ENCODE results near the gene TAAR5.
"Not testable (repeated sequence)": the region's sequence is repeated elsewhere in the genome, so short reads cannot be mapped to it uniquely, and the experiment has no call there.

Gene TAAR5, protein sequence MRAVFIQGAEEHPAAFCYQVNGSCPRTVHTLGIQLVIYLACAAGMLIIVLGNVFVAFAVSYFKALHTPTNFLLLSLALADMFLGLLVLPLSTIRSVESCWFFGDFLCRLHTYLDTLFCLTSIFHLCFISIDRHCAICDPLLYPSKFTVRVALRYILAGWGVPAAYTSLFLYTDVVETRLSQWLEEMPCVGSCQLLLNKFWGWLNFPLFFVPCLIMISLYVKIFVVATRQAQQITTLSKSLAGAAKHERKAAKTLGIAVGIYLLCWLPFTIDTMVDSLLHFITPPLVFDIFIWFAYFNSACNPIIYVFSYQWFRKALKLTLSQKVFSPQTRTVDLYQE

DNA sequence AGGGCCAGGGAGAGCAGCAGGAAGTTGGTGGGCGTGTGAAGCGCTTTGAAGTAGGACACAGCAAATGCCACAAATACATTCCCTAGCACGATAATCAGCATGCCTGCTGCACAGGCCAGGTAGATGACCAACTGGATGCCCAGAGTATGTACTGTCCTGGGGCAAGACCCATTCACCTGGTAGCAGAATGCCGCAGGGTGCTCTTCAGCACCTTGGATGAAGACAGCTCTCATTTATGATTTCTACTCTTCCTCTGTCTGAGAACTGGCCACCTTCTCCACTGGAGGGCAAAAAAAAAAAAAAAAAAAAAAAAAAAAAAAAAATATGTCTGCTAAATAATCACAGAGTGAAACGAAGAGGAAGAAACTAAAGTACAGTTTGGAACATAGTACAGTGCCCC is at the start of gene TAAR5:
TSS of gene TAAR5 (minus strand) at position 288 of the 400 bp plus-strand sequence. CDS start at position 233, 55 bp downstream.
- DNase-seq = no peak

DNA sequence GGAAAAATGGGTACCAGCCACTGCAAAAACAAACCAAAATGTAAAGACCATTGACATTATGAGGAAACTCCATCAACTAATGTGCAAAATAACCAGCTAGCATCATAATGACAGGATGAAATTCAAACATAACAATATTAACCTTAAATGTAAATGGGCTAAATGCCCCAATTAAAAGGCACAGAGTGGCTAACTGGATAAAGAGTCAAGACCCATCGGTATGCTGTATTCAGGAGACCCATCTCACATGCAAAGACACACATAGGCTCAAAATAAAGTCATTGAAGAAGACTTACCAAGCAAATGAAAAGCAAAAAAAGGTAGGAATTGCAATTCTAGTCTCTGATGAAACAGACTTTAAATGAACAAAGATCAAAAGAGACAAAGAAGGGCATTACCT is 47.6 kb upstream of the TAAR5 start:
- not testable (repeated sequence) for DNase-seq

DNA sequence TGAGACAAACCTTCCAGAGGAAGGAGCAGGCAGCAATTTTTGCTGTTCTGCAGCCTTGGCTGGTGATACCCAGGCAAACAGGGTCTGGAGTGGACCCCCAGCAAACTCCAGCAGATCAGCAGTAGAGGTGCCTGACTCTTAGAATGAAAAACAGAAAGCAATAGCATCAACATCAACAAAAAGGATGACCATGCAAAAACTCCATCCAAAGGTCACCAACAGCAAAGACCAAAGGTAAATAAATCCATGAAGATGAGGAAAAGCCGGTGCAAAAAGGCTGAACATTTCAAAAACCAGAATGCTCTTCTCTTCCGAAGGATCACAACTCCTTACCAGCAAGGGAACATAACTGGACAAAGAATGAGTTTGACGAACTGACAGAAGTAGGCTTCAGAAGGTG is 46.4 kb upstream of the TAAR5 start:
- not testable (repeated sequence) for DNase-seq

DNA sequence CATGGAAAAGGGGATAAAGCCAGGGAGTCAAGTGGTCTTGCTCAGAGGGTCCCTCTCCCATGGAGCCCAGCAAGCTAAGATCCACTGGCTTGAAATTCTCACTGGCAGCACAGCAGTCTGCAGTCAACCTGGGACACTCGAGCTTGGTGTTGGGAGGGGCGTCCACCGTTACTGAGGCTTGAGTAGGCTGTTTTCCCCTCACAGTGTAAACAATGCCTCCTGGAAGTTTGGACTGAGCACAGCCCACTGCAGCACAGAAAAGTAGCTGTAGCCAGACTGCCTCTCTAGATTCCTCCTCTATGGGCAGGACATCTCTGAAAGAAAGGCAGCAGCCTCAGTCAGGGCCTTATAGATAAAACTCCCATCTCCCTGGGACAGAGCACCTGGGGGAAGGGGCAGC is 45.7 kb upstream of the TAAR5 start:
- not testable (repeated sequence) for DNase-seq

DNA sequence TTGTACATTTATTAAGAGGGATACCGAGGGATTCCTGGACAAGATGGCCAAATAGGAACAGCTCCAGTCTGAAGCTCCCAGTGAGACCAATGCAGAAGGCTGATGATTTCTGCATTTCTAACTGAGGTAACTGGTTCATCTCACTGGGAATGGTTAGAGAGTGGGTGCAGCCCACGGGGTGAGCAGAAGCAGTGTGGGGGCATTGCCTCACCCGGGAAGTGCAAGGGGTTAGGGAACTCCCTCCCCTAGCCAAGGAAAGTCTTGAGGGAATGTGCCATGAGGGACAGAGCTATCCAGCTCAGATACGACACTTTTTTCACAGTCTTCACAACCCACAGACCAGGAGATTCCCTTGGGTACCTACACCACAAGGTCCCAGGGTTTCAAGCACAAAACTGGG is 45.3 kb upstream of the TAAR5 start:
- no peak for DNase-seq

DNA sequence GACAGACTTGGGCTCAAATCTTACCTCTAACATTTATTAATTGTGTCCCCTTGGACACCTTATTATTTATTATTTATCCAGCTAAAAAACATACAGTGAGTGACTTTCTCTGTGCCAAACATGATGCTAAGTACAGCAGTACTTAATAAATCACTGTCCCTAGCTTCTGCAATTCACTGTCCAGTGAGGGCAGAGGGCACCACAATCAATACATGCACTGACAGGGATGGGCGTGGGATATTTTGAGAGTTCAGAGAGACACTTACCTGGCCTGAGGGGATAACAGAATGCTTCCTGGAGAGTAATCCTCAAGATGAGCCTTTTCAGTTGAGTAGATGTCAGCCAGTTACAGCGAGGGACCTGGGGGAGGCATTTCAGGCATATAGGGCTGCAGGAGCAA is 43.8 kb upstream of the TAAR5 start:
- no peak for DNase-seq

DNA sequence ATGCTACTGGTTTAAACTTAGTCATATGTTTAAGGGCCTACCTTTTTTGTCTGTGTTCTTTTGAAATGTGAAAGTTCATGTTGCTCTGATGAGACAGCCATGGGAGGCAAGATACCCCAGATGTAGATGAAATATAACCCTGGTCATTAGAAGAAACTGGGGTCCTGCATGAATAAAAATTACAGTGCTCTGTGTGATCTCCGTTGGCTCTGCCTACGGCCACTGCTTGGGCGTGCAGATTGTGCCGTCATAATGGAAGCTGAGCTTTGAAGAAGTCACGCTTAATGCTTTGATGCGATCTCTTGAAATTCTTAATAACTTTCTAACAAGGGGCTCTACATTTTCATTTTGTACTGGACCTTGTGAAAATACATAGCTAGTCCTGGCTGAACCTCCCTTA is 34.6 kb upstream of the TAAR5 start, which contains the start of gene TAAR2:
TSS of gene TAAR2 (minus strand) at position 101 of the 400 bp plus-strand sequence. CDS start at position 101, 0 bp downstream.
- no peak for DNase-seq

DNA sequence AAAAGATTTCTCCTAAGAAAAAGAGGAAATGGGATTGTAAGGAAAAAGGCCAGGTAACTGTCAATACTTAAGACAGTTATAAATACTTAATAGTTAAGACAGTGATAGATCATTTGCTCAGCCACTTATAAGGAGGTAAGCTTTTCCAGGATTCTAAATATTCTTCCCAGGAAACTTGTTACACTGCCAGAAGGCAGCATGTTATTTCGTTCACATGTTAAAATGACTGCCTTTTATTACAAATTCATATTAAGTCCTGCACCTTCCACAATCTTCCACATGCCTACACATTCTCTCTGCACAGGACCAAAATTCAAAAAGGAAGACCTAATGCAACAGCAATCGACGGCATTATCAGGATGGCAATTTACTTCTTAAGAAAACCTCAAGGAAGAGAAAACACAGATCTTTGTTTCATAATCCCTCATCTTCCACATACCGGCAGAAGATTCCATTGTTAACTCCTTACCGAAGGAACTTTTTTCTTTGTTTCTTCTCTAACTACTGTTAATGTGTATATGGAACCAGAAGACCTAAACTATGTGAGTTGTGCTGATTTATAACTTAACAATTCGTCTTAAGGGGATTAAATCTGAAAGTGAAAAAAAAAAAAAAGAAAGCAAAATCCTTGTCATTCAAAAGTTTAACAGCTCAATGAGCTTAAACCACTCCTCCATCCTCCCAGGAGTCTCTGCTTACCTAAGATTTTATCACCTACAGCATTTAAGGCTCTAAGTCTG is 33.7 kb upstream of the TAAR5 start:
- no peak for DNase-seq

DNA sequence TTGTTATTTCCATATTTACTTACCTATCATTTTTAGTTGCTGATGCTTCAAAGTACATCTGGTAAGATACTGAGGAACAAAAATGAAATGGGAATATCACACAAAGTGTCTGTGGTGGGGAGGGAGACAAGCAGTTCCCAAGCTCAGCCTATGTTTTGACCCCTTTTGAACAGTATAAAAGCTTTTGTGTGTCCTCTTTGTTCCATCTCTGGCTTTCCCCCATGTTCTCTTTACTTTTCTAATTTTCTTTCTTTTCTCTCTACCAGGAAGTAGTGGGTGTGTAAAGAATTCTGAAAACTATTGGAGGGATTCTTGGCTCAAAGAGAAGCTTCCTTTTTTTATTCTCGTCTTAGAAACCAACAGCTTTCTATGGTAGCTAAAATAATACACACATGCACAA is 27.1 kb upstream of the TAAR5 start:
- no peak for DNase-seq

DNA sequence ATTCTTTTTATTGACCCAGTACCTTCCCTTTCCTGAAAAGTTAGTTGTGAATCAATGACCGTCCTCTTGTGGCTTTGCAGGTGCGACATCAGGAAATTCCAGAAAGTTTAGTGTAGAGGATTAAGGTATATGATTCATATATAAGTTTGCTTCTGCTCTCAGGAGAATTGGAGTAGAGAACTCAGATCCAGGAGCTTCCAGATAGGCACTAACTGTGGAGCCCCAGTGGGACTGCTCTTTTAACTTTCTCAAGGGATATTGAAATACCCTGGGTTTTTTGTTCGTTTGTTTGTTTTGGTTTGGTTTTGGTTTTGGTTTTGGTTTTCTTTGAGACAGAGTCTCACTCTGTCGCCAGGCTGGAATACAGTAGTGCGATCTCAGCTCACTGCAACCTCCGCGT is 25.0 kb upstream of the TAAR5 start:
- DNase-seq = no peak

DNA sequence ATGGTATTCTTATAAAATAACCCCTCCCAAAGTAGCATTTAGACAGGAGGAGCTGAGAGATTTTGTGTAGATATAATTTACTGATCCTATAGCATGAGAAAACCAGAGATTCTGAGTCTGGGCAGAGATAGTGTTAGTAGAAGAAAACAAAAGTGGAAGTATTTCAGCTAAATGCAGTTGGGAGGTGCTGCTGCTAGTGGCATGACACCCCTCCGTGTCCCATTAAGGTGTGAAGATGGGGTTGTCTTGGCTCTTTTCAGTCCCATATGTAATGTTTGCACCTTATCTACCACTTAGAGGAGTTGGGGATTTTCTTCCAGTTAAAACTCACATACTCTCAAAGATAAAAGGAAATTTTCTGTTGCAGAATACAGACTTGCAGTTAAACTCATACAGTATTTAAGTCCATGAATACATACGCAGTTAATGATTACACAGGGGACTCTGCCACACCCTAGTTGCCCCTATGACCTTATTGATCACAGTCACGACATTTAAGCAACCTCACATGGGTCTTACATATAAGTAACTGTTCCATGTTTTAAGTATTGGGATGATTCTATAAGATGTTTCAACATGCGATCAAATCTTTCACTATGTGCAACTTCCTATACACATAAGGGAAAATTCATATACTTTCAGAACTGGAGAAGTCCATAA is 23.0 kb upstream of the TAAR5 start:
- no peak for DNase-seq

DNA sequence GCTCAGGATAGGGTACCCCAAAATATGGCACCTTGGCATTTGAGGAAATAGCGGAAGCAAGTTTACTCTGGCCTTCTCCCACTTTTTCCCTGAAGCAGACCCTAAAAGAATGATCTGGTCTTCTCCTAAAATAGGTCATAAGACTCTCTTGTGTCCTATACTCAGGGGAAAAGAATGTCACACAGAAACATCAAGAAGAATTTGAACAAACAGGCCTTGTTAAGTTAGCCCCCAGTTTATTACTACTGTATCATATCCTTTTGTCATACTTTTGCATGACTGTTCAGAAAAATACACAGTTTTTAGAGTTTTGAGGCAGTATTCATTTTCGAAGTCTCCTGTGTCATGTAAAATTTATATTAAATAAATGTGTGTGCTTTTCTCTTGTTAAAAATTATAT is 22.1 kb upstream of the TAAR5 start:
- DNase-seq = no peak

DNA sequence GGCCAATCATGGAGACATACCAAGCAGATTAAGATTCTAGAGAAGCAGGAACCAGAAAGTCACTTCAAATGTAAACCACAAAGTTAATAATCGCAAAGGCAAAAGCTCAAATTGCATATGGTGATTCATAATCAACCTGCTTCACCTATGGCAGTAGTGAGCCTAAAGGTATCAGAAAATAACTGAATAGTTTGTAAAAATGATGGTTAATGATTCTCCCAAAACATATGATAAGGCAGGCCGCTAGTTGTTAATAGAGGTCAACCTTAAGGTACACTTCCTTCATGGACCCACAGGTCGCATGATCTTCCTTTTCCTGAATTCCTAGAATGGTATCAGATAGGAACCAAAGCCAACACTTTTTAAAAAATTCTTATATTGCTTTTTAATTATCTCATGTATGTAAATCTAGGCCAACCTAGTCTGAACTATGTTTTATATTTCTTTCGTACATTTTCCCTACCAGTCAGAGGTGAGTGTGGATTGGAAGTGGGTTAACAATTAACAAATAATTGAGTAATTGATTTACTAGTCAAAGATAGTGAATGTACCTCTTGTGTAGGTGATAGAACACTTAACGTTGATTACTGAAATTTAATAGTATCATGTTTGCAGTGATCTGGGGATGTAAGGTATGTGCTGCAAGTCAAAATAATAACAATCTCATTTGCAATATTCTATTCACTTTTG is 18.1 kb upstream of the TAAR5 start:
- no peak for DNase-seq

DNA sequence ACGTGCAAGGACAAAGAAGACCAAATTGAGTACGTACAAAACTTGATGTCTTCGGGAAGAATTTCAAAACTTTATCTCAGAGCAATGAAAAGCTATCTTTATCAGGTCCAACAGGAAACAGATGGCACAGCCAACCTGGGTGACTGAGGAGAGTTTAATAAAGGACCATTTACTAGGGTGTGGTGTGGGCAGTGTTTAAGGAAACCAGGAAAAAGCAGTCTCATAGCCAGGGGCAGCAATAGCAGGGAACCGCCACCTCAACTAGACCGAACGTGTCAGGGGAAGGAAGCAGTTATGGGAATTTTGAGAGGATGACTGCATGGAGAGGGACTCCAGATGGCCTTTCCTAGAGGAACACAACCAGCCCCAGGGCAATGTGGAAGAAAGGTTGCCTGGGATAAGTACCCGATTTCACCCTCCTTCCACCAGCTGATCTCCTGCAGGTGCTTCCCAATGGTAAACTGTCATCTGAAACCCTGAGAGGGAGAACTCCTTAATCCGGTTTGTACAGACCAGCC is 15.2 kb upstream of the TAAR5 start:
- no peak for DNase-seq

DNA sequence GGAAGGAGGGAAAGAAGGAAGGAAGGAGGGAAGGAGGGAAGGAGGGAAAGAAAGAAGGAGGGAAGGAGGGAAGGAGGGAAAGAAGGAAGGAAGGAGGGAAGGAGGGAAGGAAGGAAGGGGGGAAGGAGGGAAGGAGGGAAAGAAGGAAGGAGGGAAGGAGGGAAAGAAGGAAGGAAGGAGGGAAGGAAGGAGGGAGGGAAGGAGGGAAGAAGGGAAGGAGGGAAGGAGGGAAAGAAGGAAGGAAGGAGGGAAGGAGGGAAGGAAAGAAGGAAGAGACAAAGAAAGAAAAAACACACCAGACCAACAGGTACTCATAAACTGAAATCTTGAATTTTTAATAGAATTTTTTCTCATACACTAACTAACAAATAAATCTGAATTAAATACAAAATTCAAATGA is 11.4 kb upstream of the TAAR5 start:
- DNase-seq = not testable (repeated sequence)

DNA sequence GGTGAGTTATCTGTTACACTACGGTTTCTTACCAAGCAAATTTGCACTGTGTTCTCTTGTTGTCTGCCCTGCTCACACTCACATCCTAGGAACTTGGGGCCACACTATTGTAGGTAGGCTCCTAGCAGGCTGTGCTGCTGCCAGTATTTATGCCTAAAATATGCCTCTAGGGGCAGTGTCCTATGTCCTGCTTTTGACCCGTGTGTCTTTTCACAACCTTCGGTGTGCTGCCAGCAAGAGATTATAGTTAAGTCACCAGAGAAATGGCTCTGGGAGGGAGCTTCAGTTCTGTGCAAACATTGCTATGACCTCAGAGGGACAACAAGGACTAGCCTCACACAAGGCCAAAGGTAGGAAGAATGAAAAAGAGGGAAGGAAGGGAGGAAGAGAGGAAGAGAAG is 8.9 kb upstream of the TAAR5 start:
- DNase-seq = no peak

DNA sequence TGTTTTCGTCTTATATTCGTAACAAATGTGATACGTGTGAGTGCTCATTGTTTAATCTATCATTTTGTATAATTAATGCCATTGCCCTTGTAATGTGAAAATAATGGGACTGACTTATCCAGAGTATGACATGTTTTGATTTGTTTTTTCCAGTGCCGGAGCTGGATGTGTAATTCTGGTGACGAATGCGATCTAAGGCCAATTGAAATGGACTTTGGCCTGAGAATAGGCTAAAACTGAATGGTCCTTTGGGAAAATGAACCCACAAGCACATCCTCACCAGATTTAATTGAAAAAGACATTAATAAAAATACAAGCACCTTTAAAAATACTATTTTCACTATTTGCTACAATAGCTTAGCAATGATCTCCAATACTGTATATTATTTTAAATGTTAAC is 6.7 kb upstream of the TAAR5 start:
- DNase-seq = no peak

DNA sequence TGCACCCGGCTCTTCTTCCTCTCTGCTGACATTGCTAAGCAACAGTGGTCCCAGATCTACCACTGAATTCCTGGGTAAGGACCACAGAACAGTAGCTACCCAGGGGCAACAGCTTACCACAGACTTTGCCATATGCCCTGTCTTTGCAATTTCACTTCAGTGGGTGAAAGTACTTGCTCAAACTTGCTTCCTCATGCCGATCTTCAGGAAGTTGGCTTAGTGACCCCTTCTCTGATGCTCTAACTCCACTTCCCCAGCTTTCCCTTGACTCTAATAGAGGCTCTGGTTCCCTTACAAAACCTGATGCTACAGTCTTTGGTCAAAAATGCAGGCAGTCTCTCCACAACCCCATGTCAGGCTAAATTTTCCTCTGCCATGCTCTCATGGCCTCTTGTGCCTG is 3.3 kb upstream of the TAAR5 start:
- no peak for DNase-seq

DNA sequence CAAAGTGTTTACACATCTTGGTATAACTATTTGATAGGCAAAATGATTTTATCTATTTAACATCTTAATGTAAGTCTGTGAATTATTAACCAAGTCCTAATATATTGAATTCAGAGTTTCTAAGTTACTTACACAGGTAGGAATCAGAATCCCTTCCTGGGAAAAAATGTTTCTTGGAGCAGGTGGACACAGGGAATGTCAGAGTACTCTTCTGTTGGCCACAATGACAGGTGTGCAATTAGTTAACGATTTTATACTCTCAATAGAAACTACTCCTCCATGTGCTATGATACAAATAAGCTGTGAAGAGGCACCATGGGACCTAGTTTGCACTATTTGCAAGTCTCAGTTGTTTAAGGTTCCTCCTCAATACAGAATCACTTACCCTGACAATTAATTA is 821 bp upstream of the TAAR5 start:
- no peak for DNase-seq

DNA sequence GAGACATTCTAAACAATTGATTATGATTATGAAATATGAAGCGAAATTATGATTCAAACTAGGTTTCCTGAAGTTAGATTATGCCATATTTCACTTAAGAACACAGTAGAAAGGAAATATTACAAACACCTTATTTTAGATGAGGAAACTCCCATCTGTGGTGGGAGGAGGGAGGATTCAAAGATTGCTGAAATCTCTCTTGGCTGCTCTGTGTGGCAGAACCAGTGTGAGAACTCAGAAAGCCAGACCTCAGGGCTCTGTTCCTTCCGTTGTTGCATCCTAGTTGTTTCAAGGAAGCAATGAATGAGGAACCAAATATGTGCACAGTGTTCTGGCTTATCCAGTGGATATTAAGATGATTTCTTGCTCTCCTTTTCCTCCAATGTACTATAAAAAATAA is 2.1 kb downstream of the TAAR5 start:
- DNase-seq = no peak

DNA sequence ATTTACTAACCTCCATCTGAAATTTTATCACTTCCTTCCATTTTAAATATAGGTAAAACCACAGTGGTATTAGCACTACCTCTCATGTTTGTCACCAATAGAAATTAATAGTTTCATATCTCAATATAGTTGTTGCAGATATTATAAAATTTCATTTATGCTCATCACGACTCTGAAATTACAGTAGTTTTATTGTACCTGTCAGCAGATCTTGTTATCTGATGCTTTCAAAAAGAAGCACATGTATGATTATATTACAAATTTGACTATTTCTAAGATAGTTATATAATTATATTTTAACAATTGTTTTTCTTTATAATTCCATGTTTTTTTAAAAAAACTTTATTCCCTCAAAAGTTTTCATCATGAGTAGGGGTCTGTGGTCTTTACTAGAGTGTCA is 4.8 kb downstream of the TAAR5 start:
- no peak for DNase-seq

DNA sequence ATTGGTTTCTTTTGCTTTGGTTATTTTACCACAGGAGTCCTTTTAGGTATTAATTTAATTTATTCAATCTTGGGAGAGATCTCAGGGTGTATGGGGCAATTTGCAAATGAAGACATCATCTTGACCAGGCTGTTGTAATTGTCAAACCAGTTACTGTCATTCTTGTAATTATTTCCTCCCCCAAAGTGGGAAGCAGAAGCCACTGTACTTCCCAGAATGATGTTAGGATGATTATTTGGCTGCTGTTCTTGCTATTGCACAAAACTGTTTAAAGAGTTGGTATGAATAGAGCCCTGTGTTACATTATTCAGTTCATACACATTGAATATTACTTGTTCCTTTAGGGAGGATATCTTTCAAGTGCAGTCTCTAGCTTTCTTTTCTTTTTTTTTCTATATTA is 17.8 kb downstream of the TAAR5 start:
- no peak for DNase-seq

DNA sequence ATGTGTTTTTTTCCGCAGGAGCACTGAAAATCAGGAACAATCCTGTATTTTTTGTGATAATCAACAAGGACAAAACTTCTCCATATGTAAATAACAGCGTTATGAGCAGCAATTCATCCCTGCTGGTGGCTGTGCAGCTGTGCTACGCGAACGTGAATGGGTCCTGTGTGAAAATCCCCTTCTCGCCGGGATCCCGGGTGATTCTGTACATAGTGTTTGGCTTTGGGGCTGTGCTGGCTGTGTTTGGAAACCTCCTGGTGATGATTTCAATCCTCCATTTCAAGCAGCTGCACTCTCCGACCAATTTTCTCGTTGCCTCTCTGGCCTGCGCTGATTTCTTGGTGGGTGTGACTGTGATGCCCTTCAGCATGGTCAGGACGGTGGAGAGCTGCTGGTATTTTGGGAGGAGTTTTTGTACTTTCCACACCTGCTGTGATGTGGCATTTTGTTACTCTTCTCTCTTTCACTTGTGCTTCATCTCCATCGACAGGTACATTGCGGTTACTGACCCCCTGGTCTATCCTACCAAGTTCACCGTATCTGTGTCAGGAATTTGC is 19.2 kb downstream of the TAAR5 start, which contains the start of gene TAAR6:
TSS of gene TAAR6 (plus strand) at position 102 of the 557 bp plus-strand sequence. CDS start at position 102, 0 bp downstream.
- no peak for DNase-seq

All from NCI-H2029 treated with DMSO at 0.1 percent for 48 hours (cell line).